ENCODE results near the gene INHBA.

DNA sequence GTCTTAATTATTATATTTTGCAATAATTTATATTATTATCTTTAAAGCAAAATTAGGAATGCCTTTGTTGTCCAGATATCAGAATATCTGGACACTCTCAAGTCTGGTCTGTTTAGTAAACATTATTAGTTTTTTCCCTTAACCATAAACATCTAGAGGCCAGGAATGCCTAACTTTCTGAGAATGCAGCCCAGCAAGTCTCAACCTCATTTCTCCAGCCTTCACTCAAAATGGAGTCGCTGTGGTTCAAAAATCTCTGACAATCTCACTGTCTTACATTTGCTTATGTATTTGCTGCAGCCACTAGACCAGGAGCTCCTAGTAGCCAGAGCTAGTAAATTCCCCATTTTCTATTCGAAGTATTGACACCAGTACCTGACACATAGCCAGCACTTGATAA lies 49.7 kb upstream of the INHBA start:
- no peak for TF ChIP-seq ZBTB43 (CRISPR knock-in tag; IDR thresholded peaks at IDR 0.05)
- TF ChIP-seq TEAD1 (CRISPR knock-in tag; IDR thresholded peaks at IDR 0.05): no peak
- TF ChIP-seq, protein P1, sequence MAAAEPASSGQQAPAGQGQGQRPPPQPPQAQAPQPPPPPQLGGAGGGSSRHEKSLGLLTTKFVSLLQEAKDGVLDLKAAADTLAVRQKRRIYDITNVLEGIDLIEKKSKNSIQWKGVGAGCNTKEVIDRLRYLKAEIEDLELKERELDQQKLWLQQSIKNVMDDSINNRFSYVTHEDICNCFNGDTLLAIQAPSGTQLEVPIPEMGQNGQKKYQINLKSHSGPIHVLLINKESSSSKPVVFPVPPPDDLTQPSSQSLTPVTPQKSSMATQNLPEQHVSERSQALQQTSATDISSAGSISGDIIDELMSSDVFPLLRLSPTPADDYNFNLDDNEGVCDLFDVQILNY (CRISPR knock-in tag; IDR thresholded peaks at IDR 0.05): no peak
- TF ChIP-seq, protein P2, sequence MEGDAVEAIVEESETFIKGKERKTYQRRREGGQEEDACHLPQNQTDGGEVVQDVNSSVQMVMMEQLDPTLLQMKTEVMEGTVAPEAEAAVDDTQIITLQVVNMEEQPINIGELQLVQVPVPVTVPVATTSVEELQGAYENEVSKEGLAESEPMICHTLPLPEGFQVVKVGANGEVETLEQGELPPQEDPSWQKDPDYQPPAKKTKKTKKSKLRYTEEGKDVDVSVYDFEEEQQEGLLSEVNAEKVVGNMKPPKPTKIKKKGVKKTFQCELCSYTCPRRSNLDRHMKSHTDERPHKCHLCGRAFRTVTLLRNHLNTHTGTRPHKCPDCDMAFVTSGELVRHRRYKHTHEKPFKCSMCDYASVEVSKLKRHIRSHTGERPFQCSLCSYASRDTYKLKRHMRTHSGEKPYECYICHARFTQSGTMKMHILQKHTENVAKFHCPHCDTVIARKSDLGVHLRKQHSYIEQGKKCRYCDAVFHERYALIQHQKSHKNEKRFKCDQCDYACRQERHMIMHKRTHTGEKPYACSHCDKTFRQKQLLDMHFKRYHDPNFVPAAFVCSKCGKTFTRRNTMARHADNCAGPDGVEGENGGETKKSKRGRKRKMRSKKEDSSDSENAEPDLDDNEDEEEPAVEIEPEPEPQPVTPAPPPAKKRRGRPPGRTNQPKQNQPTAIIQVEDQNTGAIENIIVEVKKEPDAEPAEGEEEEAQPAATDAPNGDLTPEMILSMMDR (IDR thresholded peaks at IDR 0.05): no peak
- TF ChIP-seq IRF2 (CRISPR knock-in tag; IDR thresholded peaks at IDR 0.05; ENCODE audit: borderline replicate concordance, low read depth): no peak
- TF ChIP-seq, protein P3, sequence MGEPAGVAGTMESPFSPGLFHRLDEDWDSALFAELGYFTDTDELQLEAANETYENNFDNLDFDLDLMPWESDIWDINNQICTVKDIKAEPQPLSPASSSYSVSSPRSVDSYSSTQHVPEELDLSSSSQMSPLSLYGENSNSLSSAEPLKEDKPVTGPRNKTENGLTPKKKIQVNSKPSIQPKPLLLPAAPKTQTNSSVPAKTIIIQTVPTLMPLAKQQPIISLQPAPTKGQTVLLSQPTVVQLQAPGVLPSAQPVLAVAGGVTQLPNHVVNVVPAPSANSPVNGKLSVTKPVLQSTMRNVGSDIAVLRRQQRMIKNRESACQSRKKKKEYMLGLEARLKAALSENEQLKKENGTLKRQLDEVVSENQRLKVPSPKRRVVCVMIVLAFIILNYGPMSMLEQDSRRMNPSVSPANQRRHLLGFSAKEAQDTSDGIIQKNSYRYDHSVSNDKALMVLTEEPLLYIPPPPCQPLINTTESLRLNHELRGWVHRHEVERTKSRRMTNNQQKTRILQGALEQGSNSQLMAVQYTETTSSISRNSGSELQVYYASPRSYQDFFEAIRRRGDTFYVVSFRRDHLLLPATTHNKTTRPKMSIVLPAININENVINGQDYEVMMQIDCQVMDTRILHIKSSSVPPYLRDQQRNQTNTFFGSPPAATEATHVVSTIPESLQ (CRISPR knock-in tag; IDR thresholded peaks at IDR 0.05): no peak

All from WTC11 (cell line).